A549 (cell line): Measurements from ENCODE around the gene SPAG17. TPM values are rescaled to one million over a fixed set of nuclear protein-coding genes. Genes with fewer than 3 reads are reported as not detected.

Experiments
- ATAC-seq, 2 experiments: fragments of 200-7000 bp in 1 of 2; fragments of >200 bp in 1 of 2; cut with Nextera tagmentation in 1 of 2; cut with Tn5 transposase in 1 of 2; 3 replicates each; pipeline versions ENCODE4 v1.8.0 to v1.9.1; 2018 to 2020; ENCODE audit warnings: mild to moderate bottlenecking in 1 of 2, moderate library complexity in 1 of 2
- CTCF ChIA-PET: fragments of 300-600 bp; sonication (Branson Sonifier 250); formaldehyde crosslinking; extraction: SDS; loops from one replicate; lab custom pipeline; 2021; ENCODE audit warnings: antibody characterized with exemption, inconsistent platforms; lab: Yijun Ruan, JAX
- POLR2A ChIA-PET: fragments of 350-600 bp; formaldehyde crosslinking; extraction: SDS; loops from one replicate; lab custom pipeline; 2021; ENCODE audit warnings: antibody characterized with exemption, inconsistent platforms; lab: Yijun Ruan, JAX
- DNase-seq, 2 experiments: peaks; one replicate each; pipeline versions ENCODE4 v3.0.0 to v3.0.0-alpha.2; 2011 to 2016; ENCODE audit warnings: low read depth in 1 of 2, low spot score in 1 of 2
- FAIRE-seq: peaks from 2 replicates; lab custom pipeline; 2011; peaks lifted over from hg19 to GRCh38; lab: Jason Lieb, UNC
- H3K27ac ChIP-seq, 2 experiments: fragments of >200 bp; sonication (Bioruptor Twin); formaldehyde crosslinking; 3 replicates each; pipeline ENCODE4 v1.5.1; 2016 to 2017
- H3K4me1 ChIP-seq: fragments of >200 bp; sonication (Bioruptor Twin); formaldehyde crosslinking; 3 replicates; pipeline ENCODE4 v1.6.1; 2016
- H3K4me2 ChIP-seq: fragments of >200 bp; sonication (Bioruptor Twin); formaldehyde crosslinking; 3 replicates; pipeline ENCODE4 v1.6.1; 2016
- H3K4me3 ChIP-seq: fragments of >200 bp; sonication (Bioruptor Twin); formaldehyde crosslinking; 3 replicates; pipeline ENCODE4 v1.5.1; 2016
- H3K9me3 ChIP-seq: fragments of >200 bp; sonication (Bioruptor Twin); formaldehyde crosslinking; 3 replicates; pipeline ENCODE4 v1.6.1; 2016
- BHLHE40 ChIP-seq: IDR thresholded peaks from 2 replicates; pipeline ENCODE4 v1.6.1; 2012; ENCODE audit warnings: low read depth, low read length, inconsistent platforms
- CBX8 ChIP-seq: fragments of 200-600 bp; sonication (generic); IDR thresholded peaks from 2 replicates; pipeline ENCODE4 v1.6.1; 2016
- GATA3 ChIP-seq: IDR thresholded peaks from 2 replicates; pipeline ENCODE4 v1.6.1; 2012; ENCODE audit warnings: borderline replicate concordance
- HOXB13 ChIP-seq: fragments of 250-450 bp; sonication (Bioruptor Pico); IDR thresholded peaks from 2 replicates; pipeline ENCODE4 v1.5.0; 2020; ENCODE audit warnings: low read depth, mild to moderate bottlenecking, moderate library complexity
- KDM1A ChIP-seq: fragments of 200-600 bp; sonication (generic); IDR thresholded peaks from 2 replicates; pipeline ENCODE4 v1.6.1; 2016; ENCODE audit warnings: low read depth, mild to moderate bottlenecking
- KDM5A ChIP-seq: fragments of 200-600 bp; sonication (generic); IDR thresholded peaks from 2 replicates; pipeline ENCODE4 v1.6.1; 2016; ENCODE audit warnings: antibody characterized with exemption, mild to moderate bottlenecking
- MYC ChIP-seq: IDR thresholded peaks from 2 replicates; pipeline ENCODE4 v1.6.1; 2012; ENCODE audit warnings: mild to moderate bottlenecking, inconsistent platforms, low read length, improper control_type of control experiment, borderline replicate concordance
- PHF8 ChIP-seq: fragments of 200-600 bp; sonication (generic); IDR thresholded peaks from 2 replicates; pipeline ENCODE4 v1.6.1; 2016; ENCODE audit warnings: low read depth, mild to moderate bottlenecking, antibody characterized with exemption, moderate library complexity, borderline replicate concordance
- RARB ChIP-seq: fragments of 250-450 bp; sonication (Bioruptor Pico); IDR thresholded peaks from 2 replicates; pipeline ENCODE4 v1.8.0; 2021; ENCODE audit warnings: mild to moderate bottlenecking, moderate library complexity
- RFX5 ChIP-seq: fragments of 450-650 bp; IDR thresholded peaks from 2 replicates; pipeline ENCODE4 v1.7.1; 2014; ENCODE audit warnings: antibody characterized with exemption, mild to moderate bottlenecking, moderate library complexity
- ZNF302 ChIP-seq: fragments of 250-450 bp; sonication (Bioruptor Pico); IDR thresholded peaks from 2 replicates; pipeline ENCODE4 v1.9.0; 2021; ENCODE audit warnings: inconsistent platforms, mild to moderate bottlenecking, moderate library complexity
- WGBS: methylation state at CpG from one replicate; pipeline ENCODE4 v1.1.6; 2017; ENCODE audit errors: missing lambda C conversion rate; 5-methylcytosine and 5-hydroxymethylcytosine counted together
- polyA plus RNA-seq, 4 experiments: library from polyadenylated mRNA; depleted of rRNA in 3 of 4; stranded (reverse); fragments of >200 nt; fragmentation: RNase III in 1 of 4; extraction: RNeasy Plus Mini Kit Qiagen cat#74134 plus additional on column Dnase treatment in 1 of 4; gene quantifications; 2 replicates in 3 of 4; 3 replicates in 1 of 4; pipeline ENCODE4 v1.2.3, GENCODE V29; 2011 to 2017
- TF ChIP-seq, protein P1 (sequence below): IDR thresholded peaks from 2 replicates; pipeline ENCODE4 v1.6.1; 2012
- TF ChIP-seq, protein P2 (sequence below): fragments of >200 bp; sonication (Bioruptor Twin); formaldehyde crosslinking; IDR thresholded peaks from 3 replicates; pipeline ENCODE4 v1.5.1; 2016
- TF ChIP-seq, protein P3 (sequence below): fragments of 200-600 bp; sonication (generic); IDR thresholded peaks from 2 replicates; pipeline ENCODE4 v1.6.1; 2016; ENCODE audit warnings: antibody characterized with exemption, mild to moderate bottlenecking, moderate library complexity
- TF ChIP-seq, protein P4 (sequence below): fragments of 150-350 bp; IDR thresholded peaks from 2 replicates; pipeline ENCODE4 v1.6.1; 2014; ENCODE audit warnings: low read depth, mild to moderate bottlenecking, low read length
- TF ChIP-seq, protein P5 (sequence below): fragments of >200 bp; sonication (Bioruptor Twin); formaldehyde crosslinking; IDR thresholded peaks from 2 replicates; pipeline ENCODE4 v1.6.1; 2016

SPAG17 gene
- polyA plus RNA-seq, 2 of the 4 experiments (the other 2 are of a cell fraction) = 0.13 TPM; not detected in 1

DNA sequence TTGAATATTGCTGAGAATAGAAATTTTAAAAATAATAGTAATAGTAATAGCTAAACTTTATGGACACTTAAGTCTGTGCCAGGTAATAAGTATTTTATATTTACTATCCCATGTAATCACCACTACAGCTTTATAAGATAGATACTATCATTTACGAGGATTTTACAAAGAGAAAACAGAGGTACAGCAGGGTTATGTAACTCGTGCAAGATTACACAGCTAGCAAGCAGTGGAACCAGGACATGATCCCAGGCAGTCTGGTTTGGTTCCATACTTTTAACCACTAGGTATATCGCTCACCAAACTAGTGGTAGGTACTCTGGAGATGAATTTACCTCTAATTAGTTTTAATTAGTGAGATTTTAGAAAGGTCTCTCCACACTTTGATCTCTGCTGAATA, 42.5 kb downstream of the SPAG17 start:
- Histone ChIP-seq H3K4me1 (no peaks in the 10 kb centered on the region), H3K4me2 (no peak overlapping the region), H3K27ac (no peak overlapping the region), H3K4me3 (no peak overlapping the region), H3K9me3 (no peaks in the 10 kb centered on the region)
- no peak for FAIRE-seq
- no peak for DNase-seq
- 6% methylated on average over 3 of the region's 3 CpGs for WGBS
- ChIA-PET POLR2A (no interaction called here), CTCF (interaction anchor here (0.6 kb wide), 1 partner anchor 54 kb away, joined by 3 read pairs; no protein-coding TSS in a partner anchor)
- TF ChIP-seq, protein P1, sequence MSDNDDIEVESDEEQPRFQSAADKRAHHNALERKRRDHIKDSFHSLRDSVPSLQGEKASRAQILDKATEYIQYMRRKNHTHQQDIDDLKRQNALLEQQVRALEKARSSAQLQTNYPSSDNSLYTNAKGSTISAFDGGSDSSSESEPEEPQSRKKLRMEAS = no peak
- TF ChIP-seq, protein P2, sequence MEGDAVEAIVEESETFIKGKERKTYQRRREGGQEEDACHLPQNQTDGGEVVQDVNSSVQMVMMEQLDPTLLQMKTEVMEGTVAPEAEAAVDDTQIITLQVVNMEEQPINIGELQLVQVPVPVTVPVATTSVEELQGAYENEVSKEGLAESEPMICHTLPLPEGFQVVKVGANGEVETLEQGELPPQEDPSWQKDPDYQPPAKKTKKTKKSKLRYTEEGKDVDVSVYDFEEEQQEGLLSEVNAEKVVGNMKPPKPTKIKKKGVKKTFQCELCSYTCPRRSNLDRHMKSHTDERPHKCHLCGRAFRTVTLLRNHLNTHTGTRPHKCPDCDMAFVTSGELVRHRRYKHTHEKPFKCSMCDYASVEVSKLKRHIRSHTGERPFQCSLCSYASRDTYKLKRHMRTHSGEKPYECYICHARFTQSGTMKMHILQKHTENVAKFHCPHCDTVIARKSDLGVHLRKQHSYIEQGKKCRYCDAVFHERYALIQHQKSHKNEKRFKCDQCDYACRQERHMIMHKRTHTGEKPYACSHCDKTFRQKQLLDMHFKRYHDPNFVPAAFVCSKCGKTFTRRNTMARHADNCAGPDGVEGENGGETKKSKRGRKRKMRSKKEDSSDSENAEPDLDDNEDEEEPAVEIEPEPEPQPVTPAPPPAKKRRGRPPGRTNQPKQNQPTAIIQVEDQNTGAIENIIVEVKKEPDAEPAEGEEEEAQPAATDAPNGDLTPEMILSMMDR = no peak
- no peak for TF ChIP-seq PHF8
- no peak for ATAC-seq

DNA sequence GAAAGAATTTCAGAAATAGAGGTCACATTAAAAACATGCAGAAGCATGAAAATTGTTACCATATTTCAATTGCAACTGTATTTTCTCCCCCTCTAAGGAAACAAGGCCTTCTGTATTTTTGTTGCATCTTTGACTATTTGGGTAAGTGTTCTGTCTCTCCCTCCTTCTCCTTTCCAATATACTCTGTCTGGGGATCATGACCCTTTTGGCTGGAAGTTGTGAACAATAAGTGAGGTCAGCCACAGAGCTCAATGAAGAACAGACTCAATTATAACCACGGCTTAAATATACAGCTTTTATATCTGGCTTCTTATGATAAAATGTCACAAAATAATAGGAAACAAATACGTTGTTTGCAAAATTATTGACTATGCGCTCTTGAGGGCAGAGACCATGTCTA, 47.1 kb downstream of the SPAG17 start:
- no peak overlapping the region for H3K27ac ChIP-seq
- no peak overlapping the region for H3K4me2 ChIP-seq
- H3K9me3 ChIP-seq = no peaks in the 10 kb centered on the region
- CTCF ChIA-PET = no interaction called here
- H3K4me1 ChIP-seq = no peaks in the 10 kb centered on the region
- DNase-seq (no peak), ATAC-seq (no peak), FAIRE-seq (no peak)
- H3K4me3 ChIP-seq = no peak overlapping the region
- POLR2A ChIA-PET = no interaction called here
- TF ChIP-seq RFX5 = no peak
- TF ChIP-seq, protein P3, sequence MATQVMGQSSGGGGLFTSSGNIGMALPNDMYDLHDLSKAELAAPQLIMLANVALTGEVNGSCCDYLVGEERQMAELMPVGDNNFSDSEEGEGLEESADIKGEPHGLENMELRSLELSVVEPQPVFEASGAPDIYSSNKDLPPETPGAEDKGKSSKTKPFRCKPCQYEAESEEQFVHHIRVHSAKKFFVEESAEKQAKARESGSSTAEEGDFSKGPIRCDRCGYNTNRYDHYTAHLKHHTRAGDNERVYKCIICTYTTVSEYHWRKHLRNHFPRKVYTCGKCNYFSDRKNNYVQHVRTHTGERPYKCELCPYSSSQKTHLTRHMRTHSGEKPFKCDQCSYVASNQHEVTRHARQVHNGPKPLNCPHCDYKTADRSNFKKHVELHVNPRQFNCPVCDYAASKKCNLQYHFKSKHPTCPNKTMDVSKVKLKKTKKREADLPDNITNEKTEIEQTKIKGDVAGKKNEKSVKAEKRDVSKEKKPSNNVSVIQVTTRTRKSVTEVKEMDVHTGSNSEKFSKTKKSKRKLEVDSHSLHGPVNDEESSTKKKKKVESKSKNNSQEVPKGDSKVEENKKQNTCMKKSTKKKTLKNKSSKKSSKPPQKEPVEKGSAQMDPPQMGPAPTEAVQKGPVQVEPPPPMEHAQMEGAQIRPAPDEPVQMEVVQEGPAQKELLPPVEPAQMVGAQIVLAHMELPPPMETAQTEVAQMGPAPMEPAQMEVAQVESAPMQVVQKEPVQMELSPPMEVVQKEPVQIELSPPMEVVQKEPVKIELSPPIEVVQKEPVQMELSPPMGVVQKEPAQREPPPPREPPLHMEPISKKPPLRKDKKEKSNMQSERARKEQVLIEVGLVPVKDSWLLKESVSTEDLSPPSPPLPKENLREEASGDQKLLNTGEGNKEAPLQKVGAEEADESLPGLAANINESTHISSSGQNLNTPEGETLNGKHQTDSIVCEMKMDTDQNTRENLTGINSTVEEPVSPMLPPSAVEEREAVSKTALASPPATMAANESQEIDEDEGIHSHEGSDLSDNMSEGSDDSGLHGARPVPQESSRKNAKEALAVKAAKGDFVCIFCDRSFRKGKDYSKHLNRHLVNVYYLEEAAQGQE = no peak
- no peak for TF ChIP-seq KDM5A
- TF ChIP-seq, protein P4, sequence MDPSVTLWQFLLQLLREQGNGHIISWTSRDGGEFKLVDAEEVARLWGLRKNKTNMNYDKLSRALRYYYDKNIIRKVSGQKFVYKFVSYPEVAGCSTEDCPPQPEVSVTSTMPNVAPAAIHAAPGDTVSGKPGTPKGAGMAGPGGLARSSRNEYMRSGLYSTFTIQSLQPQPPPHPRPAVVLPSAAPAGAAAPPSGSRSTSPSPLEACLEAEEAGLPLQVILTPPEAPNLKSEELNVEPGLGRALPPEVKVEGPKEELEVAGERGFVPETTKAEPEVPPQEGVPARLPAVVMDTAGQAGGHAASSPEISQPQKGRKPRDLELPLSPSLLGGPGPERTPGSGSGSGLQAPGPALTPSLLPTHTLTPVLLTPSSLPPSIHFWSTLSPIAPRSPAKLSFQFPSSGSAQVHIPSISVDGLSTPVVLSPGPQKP = no peak
- TF ChIP-seq ZNF302 (CRISPR knock-in tag) = no peak
- no peak for TF ChIP-seq BHLHE40
- TF ChIP-seq KDM1A = no peak
- TF ChIP-seq RARB (CRISPR knock-in tag) = no peak
- no peak for TF ChIP-seq GATA3
- no peak for TF ChIP-seq MYC
- WGBS = 18% methylated on average over 3 of the region's 3 CpGs

DNA sequence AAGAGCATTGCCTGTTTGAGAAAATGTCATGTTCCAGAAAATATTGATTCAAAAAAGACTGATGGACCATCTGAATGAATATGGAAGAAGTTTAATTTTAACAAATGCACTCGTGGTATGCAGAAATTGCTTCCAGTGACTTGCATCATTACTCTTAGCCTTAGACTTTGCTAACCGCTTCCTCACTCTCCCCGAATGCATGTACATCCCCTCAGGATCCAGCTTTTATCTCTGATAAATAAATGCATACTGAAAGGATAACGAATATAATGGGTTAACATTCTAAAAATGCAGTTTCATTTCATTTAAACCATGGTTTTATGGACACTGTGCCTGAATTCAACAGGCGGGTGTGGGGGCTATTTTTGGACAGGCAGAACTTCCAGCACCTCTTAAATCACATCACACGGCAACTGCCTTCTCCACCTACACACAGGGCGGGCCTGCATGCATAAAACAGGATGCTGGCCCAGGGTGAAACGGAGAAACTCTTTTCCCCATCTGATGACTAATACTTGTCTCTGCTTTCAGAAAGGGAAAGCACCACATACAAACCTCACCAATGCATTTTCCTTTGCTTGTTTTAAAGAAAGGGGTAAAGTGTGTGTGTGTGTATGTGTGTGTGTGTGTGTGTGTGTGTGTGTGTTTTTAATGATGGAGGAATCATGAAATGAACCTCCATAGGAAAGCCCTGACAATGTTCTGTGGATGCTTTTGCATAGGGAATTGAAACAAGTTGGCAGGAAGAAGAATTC, 48.7 kb downstream of the SPAG17 start:
- H3K4me2 ChIP-seq = no peak overlapping the region
- ChIA-PET CTCF (no interaction called here), POLR2A (no interaction called here)
- FAIRE-seq = no peak
- no peak for DNase-seq
- no peaks in the 10 kb centered on the region for H3K4me1 ChIP-seq
- WGBS = 9% methylated on average over 8 of the region's 8 CpGs
- H3K4me3 ChIP-seq = no peak overlapping the region
- no peaks in the 10 kb centered on the region for H3K9me3 ChIP-seq
- no peak for ATAC-seq
- H3K27ac ChIP-seq = no peak overlapping the region
- TF ChIP-seq, protein P5, sequence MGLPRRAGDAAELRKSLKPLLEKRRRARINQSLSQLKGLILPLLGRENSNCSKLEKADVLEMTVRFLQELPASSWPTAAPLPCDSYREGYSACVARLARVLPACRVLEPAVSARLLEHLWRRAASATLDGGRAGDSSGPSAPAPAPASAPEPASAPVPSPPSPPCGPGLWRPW = no peak
- TF ChIP-seq RFX5 (no peak), HOXB13 (CRISPR knock-in tag) (no peak), CBX8 (no peak)
